ENCODE data around the gene PTPN2.

DNA sequence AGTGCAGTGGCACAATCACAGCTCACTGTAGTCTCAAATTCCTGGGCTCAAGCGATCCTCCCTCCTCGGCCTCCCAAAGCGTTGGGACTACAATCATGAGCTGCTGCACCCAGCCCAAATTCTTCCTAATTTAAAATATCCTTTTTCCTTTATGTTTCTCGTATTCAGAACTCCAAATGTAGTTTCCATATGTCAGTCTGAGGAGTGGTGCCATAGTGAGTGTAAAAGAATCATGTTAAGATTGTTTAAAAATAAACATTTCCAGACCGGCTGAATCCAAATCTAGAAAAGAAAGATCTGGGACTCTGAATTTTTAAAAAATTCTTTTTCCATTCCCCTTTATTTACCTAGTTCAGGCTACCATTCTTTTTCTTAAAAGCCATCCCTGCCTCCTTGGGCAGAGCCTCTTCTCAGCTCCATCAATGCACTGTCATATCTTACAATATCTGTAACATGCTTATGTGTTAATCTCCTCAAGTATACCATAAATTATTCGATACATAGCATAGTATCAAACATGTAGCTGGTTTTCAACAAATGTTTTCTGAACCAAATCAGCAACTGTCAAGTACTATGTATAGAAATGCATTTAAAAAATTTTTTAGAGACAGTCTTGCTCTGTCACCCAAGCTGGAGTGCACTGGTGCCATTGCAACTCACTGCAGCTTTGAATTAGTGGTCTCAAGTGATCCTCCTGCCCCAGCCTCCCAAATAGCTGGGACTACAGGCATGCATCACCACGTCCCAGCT lies 31.3 kb downstream of the PTPN2 start:
- TF ChIP-seq CTCF (conservative IDR thresholded peaks at IDR 0.05; ENCODE audit: low read depth in 2 of 2) (no peak), POLR2AphosphoS5 (IDR thresholded peaks at IDR 0.05; ENCODE audit: low read depth) (no peak), EZH2phosphoT487 (IDR thresholded peaks at IDR 0.05; ENCODE audit: unreplicated experiment) (no peak), JUNB (IDR thresholded peaks at IDR 0.05; ENCODE audit: unreplicated experiment) (no peak), ZNF114 (CRISPR knock-in tag; IDR thresholded peaks at IDR 0.05) (no peak), EZH2 (IDR thresholded peaks at IDR 0.05; ENCODE audit: low read depth, unreplicated experiment) (no peak)
- TF ChIP-seq, protein P1, sequence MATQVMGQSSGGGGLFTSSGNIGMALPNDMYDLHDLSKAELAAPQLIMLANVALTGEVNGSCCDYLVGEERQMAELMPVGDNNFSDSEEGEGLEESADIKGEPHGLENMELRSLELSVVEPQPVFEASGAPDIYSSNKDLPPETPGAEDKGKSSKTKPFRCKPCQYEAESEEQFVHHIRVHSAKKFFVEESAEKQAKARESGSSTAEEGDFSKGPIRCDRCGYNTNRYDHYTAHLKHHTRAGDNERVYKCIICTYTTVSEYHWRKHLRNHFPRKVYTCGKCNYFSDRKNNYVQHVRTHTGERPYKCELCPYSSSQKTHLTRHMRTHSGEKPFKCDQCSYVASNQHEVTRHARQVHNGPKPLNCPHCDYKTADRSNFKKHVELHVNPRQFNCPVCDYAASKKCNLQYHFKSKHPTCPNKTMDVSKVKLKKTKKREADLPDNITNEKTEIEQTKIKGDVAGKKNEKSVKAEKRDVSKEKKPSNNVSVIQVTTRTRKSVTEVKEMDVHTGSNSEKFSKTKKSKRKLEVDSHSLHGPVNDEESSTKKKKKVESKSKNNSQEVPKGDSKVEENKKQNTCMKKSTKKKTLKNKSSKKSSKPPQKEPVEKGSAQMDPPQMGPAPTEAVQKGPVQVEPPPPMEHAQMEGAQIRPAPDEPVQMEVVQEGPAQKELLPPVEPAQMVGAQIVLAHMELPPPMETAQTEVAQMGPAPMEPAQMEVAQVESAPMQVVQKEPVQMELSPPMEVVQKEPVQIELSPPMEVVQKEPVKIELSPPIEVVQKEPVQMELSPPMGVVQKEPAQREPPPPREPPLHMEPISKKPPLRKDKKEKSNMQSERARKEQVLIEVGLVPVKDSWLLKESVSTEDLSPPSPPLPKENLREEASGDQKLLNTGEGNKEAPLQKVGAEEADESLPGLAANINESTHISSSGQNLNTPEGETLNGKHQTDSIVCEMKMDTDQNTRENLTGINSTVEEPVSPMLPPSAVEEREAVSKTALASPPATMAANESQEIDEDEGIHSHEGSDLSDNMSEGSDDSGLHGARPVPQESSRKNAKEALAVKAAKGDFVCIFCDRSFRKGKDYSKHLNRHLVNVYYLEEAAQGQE (IDR thresholded peaks at IDR 0.05; ENCODE audit: unreplicated experiment) = no peak
- TF ChIP-seq, protein P2, sequence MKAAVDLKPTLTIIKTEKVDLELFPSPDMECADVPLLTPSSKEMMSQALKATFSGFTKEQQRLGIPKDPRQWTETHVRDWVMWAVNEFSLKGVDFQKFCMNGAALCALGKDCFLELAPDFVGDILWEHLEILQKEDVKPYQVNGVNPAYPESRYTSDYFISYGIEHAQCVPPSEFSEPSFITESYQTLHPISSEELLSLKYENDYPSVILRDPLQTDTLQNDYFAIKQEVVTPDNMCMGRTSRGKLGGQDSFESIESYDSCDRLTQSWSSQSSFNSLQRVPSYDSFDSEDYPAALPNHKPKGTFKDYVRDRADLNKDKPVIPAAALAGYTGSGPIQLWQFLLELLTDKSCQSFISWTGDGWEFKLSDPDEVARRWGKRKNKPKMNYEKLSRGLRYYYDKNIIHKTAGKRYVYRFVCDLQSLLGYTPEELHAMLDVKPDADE (IDR thresholded peaks at IDR 0.05) = no peak

All from GM23338 (cell line).